ENCODE measurements around the gene ALDH5A1.

The ALDH5A1 gene

DNA sequence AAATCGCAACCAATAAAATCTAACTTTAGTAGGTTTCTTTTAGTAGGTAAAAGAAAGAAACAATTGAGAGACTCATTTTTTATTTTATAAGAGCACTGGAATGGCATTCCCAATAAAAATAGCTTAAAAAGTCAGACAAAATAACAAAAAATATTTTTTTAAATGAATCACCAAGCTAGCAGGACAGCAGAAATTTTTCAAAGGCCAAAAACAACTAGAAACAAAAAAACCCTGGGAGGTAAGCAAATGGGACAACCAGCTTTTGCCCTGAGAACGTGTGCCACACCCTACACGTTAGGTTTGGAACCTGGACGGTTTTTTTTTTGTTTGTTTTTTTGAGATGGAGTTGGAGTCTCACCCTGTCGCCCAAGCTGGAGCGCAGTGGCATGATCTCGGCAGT lies 25.0 kb upstream of the ALDH5A1 start:
- TF ChIP-seq ZNF274 (IDR thresholded peaks at IDR 0.05; ENCODE audit: low read depth, low read length) (no peak), YY1 (IDR thresholded peaks at IDR 0.05; ENCODE audit: insufficient read depth, insufficient read length) (no peak), SUZ12 (IDR thresholded peaks at IDR 0.05; ENCODE audit: extremely low read depth, insufficient read depth, insufficient read length) (no peak)
- no peaks in the 10 kb centered on the region for H3K4me1 ChIP-seq (ENCODE audit: insufficient read depth, insufficient read length)
- DNase-seq (ENCODE audit: low read depth, low spot score), result no peak
- H3K9me3 ChIP-seq (ENCODE audit: insufficient read depth, low read length), result no peaks in the 10 kb centered on the region
- no peak overlapping the region for H3K9ac ChIP-seq (ENCODE audit: insufficient read length, low read depth)
- no peak overlapping the region for H3K4me3 ChIP-seq (ENCODE audit: insufficient read length, low read depth)
- H3K27me3 ChIP-seq (ENCODE audit: insufficient read depth, insufficient read length), result no peaks in the 10 kb centered on the region
- H3K36me3 ChIP-seq (ENCODE audit: insufficient read depth, insufficient read length, low read length), result no peaks in the 10 kb centered on the region

DNA sequence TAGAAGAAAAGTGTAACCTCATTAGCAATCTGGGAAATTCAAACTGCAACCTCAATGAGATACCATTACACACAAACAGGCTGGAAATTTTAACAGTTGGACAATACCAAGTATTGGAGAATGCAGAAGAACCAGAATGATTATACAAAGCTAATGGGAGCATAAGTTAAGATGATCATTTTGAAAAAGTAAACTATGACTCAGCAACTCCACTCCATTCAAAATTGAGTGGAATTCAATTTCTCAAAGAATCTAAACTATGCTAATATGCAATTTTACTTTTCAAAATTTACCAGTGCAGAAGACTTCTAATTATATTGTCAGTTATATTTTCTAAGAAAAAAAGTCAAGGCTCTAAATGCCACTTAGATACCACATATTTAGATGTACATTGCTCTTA lies 22.6 kb upstream of the ALDH5A1 start:
- Histone ChIP-seq H3K9me3 (ENCODE audit: insufficient read depth, low read length) (no peaks in the 10 kb centered on the region), H3K27me3 (ENCODE audit: insufficient read depth, insufficient read length) (no peaks in the 10 kb centered on the region), H3K9ac (ENCODE audit: insufficient read length, low read depth) (no peak overlapping the region), H3K4me1 (ENCODE audit: insufficient read depth, insufficient read length) (no peaks in the 10 kb centered on the region), H3K36me3 (ENCODE audit: insufficient read depth, insufficient read length, low read length) (no peaks in the 10 kb centered on the region), H3K4me3 (ENCODE audit: insufficient read length, low read depth) (no peak overlapping the region)
- no peak for DNase-seq (ENCODE audit: low read depth, low spot score)
- no peak for TF ChIP-seq SUZ12 (IDR thresholded peaks at IDR 0.05; ENCODE audit: extremely low read depth, insufficient read depth, insufficient read length)
- TF ChIP-seq YY1 (IDR thresholded peaks at IDR 0.05; ENCODE audit: insufficient read depth, insufficient read length), result no peak
- TF ChIP-seq ZNF274 (IDR thresholded peaks at IDR 0.05; ENCODE audit: low read depth, low read length), result no peak

DNA sequence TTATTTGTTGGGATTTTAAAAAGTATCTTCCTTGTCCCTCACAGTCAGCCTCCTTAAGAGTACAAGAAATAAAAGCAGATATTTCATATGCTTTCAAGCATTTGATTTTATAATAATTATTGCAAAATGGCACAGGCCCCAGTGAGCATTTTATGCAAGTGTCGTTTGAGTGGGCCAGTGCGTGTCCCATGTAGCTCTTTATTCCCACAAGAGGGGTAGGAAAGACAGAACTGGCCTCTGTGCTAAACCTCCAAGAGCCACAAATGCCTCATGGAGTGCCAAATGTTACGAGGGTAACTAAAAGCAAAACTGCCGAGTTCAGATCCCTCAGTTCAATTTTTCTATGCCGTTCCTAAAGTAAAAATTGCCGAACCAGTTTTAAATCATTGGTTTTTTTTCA lies 18.1 kb upstream of the ALDH5A1 start:
- no peak for DNase-seq (ENCODE audit: low read depth, low spot score)
- Histone ChIP-seq H3K9ac (ENCODE audit: insufficient read length, low read depth) (no peak overlapping the region), H3K36me3 (ENCODE audit: insufficient read depth, insufficient read length, low read length) (no peaks in the 10 kb centered on the region), H3K9me3 (ENCODE audit: insufficient read depth, low read length) (peaks cover 23% of the 10 kb centered on the region), H3K4me3 (ENCODE audit: insufficient read length, low read depth) (no peak overlapping the region), H3K4me1 (ENCODE audit: insufficient read depth, insufficient read length) (no peaks in the 10 kb centered on the region), H3K27me3 (ENCODE audit: insufficient read depth, insufficient read length) (no peaks in the 10 kb centered on the region)
- no peak for TF ChIP-seq YY1 (IDR thresholded peaks at IDR 0.05; ENCODE audit: insufficient read depth, insufficient read length)
- TF ChIP-seq SUZ12 (IDR thresholded peaks at IDR 0.05; ENCODE audit: extremely low read depth, insufficient read depth, insufficient read length), result no peak
- no peak for TF ChIP-seq ZNF274 (IDR thresholded peaks at IDR 0.05; ENCODE audit: low read depth, low read length)

DNA sequence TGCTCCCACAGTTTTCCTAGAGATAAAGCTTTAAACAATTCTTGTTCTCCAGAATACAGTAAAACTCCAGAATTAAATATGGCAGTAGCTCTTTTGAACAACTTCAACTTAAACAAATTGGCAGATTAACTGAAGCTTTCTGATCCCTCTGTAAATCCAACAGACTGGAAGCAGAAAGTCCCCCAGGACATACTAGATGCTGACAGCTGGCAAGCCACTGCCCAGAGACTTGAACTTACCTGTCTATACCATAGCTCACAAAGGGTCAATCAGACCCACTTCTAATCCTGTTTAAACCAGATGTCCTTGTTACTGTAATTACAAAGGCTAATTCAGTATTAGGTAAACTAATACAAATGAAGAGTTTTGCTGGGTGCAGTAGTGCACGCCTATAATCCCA lies 17.7 kb upstream of the ALDH5A1 start:
- no peak overlapping the region for H3K9ac ChIP-seq (ENCODE audit: insufficient read length, low read depth)
- no peak for DNase-seq (ENCODE audit: low read depth, low spot score)
- H3K4me1 ChIP-seq (ENCODE audit: insufficient read depth, insufficient read length), result no peaks in the 10 kb centered on the region
- H3K9me3 ChIP-seq (ENCODE audit: insufficient read depth, low read length), result peaks cover 23% of the 10 kb centered on the region
- no peaks in the 10 kb centered on the region for H3K36me3 ChIP-seq (ENCODE audit: insufficient read depth, insufficient read length, low read length)
- no peak overlapping the region for H3K4me3 ChIP-seq (ENCODE audit: insufficient read length, low read depth)
- no peaks in the 10 kb centered on the region for H3K27me3 ChIP-seq (ENCODE audit: insufficient read depth, insufficient read length)
- TF ChIP-seq ZNF274 (IDR thresholded peaks at IDR 0.05; ENCODE audit: low read depth, low read length) (no peak), YY1 (IDR thresholded peaks at IDR 0.05; ENCODE audit: insufficient read depth, insufficient read length) (no peak), SUZ12 (IDR thresholded peaks at IDR 0.05; ENCODE audit: extremely low read depth, insufficient read depth, insufficient read length) (no peak)

DNA sequence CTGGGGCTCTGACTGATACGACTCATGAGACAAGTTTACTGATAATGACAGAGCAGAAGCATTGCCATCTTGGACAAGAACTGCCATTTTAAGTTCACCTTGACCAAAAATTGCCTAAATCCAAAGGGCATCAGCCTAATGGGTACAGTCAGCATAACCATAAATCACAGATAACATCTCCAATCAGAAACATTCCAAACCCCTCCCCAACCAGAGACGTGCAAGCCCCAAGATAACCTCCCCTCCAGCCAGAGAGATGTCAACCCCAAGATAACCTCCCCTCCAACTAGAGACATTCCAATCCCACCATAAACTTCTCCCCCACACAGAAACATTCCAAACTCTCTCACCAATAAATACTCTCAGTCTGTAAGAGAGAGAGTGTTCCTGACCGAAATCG lies 15.9 kb upstream of the ALDH5A1 start:
- no peak for TF ChIP-seq SUZ12 (IDR thresholded peaks at IDR 0.05; ENCODE audit: extremely low read depth, insufficient read depth, insufficient read length)
- no peak for TF ChIP-seq YY1 (IDR thresholded peaks at IDR 0.05; ENCODE audit: insufficient read depth, insufficient read length)
- no peak for TF ChIP-seq ZNF274 (IDR thresholded peaks at IDR 0.05; ENCODE audit: low read depth, low read length)
- Histone ChIP-seq H3K36me3 (ENCODE audit: insufficient read depth, insufficient read length, low read length) (no peaks in the 10 kb centered on the region), H3K4me1 (ENCODE audit: insufficient read depth, insufficient read length) (no peaks in the 10 kb centered on the region), H3K4me3 (ENCODE audit: insufficient read length, low read depth) (no peak overlapping the region), H3K27me3 (ENCODE audit: insufficient read depth, insufficient read length) (no peaks in the 10 kb centered on the region), H3K9ac (ENCODE audit: insufficient read length, low read depth) (no peak overlapping the region), H3K9me3 (ENCODE audit: insufficient read depth, low read length) (peaks cover 23% of the 10 kb centered on the region)
- DNase-seq (ENCODE audit: low read depth, low spot score), result no peak

DNA sequence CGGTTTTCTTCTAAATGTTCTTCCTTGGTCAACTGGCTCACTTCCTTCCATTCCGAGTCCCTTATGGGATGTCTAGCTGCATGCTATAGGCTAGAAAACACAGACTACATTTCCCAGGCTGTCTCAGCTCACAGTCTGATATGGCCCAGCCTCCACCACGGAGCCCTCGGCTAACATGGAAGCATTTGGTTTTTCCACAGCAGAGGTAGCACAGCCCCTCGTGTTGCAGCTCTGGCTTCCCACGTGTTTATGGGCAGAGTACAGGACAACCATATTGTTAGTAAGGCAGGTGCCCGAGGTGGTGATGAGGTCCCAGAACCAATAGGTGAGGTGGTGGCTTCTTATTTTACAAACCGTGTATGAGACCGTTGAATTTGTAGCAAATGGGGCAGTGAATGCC lies 14.1 kb upstream of the ALDH5A1 start:
- TF ChIP-seq ZNF274 (IDR thresholded peaks at IDR 0.05; ENCODE audit: low read depth, low read length) (no peak), YY1 (IDR thresholded peaks at IDR 0.05; ENCODE audit: insufficient read depth, insufficient read length) (no peak), SUZ12 (IDR thresholded peaks at IDR 0.05; ENCODE audit: extremely low read depth, insufficient read depth, insufficient read length) (no peak)
- Histone ChIP-seq H3K36me3 (ENCODE audit: insufficient read depth, insufficient read length, low read length) (no peaks in the 10 kb centered on the region), H3K4me3 (ENCODE audit: insufficient read length, low read depth) (no peak overlapping the region), H3K9me3 (ENCODE audit: insufficient read depth, low read length) (peaks cover 23% of the 10 kb centered on the region), H3K4me1 (ENCODE audit: insufficient read depth, insufficient read length) (no peaks in the 10 kb centered on the region), H3K9ac (ENCODE audit: insufficient read length, low read depth) (no peak overlapping the region), H3K27me3 (ENCODE audit: insufficient read depth, insufficient read length) (no peaks in the 10 kb centered on the region)
- no peak for DNase-seq (ENCODE audit: low read depth, low spot score)

DNA sequence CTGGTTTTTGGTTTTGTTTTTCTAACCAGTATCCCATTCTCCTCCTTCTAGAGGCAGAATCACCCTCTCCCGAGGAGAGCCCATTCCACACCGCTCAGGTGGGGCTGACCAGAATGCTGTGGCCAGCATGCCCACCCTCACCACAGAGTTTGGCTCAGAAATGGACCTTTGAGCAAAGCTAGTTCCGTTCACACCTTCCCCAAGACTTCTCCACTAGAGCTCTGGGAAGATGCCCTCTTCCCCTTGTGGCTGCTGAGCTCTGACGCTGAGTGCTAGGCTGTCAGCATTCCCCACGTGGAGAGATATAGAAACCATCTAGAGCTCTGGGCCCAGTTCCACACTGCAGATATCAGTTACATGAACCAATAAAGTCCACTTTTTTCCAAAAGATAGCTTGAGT lies 13.3 kb upstream of the ALDH5A1 start:
- no peak for DNase-seq (ENCODE audit: low read depth, low spot score)
- Histone ChIP-seq H3K27me3 (ENCODE audit: insufficient read depth, insufficient read length) (no peaks in the 10 kb centered on the region), H3K9me3 (ENCODE audit: insufficient read depth, low read length) (peaks cover 23% of the 10 kb centered on the region), H3K9ac (ENCODE audit: insufficient read length, low read depth) (no peak overlapping the region), H3K4me1 (ENCODE audit: insufficient read depth, insufficient read length) (no peaks in the 10 kb centered on the region), H3K36me3 (ENCODE audit: insufficient read depth, insufficient read length, low read length) (no peaks in the 10 kb centered on the region), H3K4me3 (ENCODE audit: insufficient read length, low read depth) (no peak overlapping the region)
- TF ChIP-seq YY1 (IDR thresholded peaks at IDR 0.05; ENCODE audit: insufficient read depth, insufficient read length), result no peak
- no peak for TF ChIP-seq SUZ12 (IDR thresholded peaks at IDR 0.05; ENCODE audit: extremely low read depth, insufficient read depth, insufficient read length)
- no peak for TF ChIP-seq ZNF274 (IDR thresholded peaks at IDR 0.05; ENCODE audit: low read depth, low read length)

All from NT2/D1 (cell line).